Brain microvascular endothelial cell (primary cell): ENCODE data around the gene SLC17A8.

ENCODE experiments used
- DNase-seq: peaks from one replicate; pipeline ENCODE4 v3.0.0-alpha.2; 2020
- H3K27ac ChIP-seq: fragments of 250-450 bp; sonication (Bioruptor Pico); 2 replicates; pipeline ENCODE4 v1.5.1; 2020; ENCODE audit warnings: mild to moderate bottlenecking, moderate library complexity
- H3K27me3 ChIP-seq: fragments of 250-450 bp; sonication (Bioruptor Pico); replicated peaks from 2 replicates; pipeline ENCODE4 v1.5.1; 2020; ENCODE audit warnings: mild to moderate bottlenecking
- H3K36me3 ChIP-seq: fragments of 250-450 bp; sonication (Bioruptor Pico); replicated peaks from 2 replicates; pipeline ENCODE4 v1.5.1; 2020; ENCODE audit warnings: mild to moderate bottlenecking
- H3K4me3 ChIP-seq: 2 replicates; pipeline ENCODE4 v1.5.1; 2011; ENCODE audit warnings: low read depth, mild to moderate bottlenecking, control low read depth, low read length, moderate library complexity
- in situ Hi-C: cut with HindIII; loops from 2 replicates; pipeline ENCODE4 v1.10.0; 2017; ENCODE audit warnings: low sequenced_read_pairs, low pct_ligation_motif_present
- TF ChIP-seq, protein P1 (sequence below): IDR thresholded peaks from 2 replicates; pipeline ENCODE4 v1.5.1; 2011; ENCODE audit warnings: low read depth, mild to moderate bottlenecking, moderate library complexity, low read length, control low read depth, inconsistent platforms; ENCODE audit errors: missing control alignments

SLC17A8 gene

DNA sequence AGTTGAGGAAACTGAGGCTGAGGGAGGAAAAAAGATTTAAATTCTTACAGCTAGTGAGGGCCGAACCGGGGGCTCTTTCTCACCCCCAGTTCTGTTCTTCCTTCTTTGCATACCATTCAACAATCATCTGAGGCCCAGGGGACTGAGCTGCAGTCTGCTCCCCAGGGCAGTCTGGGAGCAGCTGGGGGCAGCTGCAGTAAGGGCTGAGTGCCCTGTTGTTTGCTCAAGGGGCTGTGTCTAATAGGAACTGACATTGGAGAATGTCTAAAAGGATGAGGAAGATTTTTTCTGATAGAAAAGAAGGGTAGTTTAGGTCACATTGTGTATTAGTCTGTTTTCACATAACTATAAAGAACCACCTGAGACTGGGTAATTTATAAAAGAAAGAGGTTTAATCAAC, 42.2 kb downstream of the SLC17A8 start:
- TF ChIP-seq, protein P1, sequence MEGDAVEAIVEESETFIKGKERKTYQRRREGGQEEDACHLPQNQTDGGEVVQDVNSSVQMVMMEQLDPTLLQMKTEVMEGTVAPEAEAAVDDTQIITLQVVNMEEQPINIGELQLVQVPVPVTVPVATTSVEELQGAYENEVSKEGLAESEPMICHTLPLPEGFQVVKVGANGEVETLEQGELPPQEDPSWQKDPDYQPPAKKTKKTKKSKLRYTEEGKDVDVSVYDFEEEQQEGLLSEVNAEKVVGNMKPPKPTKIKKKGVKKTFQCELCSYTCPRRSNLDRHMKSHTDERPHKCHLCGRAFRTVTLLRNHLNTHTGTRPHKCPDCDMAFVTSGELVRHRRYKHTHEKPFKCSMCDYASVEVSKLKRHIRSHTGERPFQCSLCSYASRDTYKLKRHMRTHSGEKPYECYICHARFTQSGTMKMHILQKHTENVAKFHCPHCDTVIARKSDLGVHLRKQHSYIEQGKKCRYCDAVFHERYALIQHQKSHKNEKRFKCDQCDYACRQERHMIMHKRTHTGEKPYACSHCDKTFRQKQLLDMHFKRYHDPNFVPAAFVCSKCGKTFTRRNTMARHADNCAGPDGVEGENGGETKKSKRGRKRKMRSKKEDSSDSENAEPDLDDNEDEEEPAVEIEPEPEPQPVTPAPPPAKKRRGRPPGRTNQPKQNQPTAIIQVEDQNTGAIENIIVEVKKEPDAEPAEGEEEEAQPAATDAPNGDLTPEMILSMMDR, result no peak
- no peak overlapping the region for H3K4me3 ChIP-seq
- H3K27me3 ChIP-seq, result no peaks in the 10 kb centered on the region
- no peaks in the 10 kb centered on the region for H3K36me3 ChIP-seq
- no peak for DNase-seq
- no peak overlapping the region for H3K27ac ChIP-seq
- in situ Hi-C loops, result no loop called here

DNA sequence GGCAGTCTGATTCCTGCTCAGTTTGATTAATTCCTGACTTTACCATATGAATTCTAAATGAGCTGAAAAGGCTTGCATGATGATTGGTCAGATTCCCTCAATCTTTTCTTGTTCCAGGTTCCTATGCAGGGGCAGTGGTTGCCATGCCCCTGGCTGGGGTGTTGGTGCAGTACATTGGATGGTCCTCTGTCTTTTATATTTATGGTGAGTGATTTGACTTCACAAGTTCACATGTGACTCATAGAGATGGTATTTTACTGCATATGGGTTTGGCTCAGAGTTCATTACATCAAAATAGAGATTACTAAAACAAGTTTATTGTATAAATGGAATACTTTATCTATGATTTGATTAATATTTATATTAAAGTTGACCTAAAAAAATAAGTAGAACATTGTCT, 44.8 kb downstream of the SLC17A8 start:
- TF ChIP-seq, protein P1, result no peak
- no peaks in the 10 kb centered on the region for H3K27me3 ChIP-seq
- H3K4me3 ChIP-seq, result no peak overlapping the region
- no peaks in the 10 kb centered on the region for H3K36me3 ChIP-seq
- in situ Hi-C loops, result no loop called here
- peak; percentile 2 for DNase-seq
- H3K27ac ChIP-seq, result no peak overlapping the region

DNA sequence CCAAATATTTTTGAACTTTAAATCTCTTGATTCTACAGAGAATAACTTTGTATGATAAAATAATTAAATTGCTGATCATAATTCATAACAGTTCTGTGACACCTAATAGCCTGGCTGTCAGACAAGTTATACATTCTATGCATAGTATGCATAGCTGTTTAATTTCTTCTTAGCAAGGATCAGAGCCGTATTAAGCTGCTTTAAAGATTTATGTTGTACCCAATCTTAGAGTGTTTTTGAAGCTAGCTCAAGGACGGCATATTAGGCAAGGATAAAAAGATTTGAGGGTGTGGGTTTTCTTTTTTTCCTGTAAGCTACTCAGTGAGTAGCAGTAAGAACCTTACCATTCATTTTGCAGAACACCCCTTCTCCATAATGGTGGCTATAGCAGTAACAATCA, 45.9 kb downstream of the SLC17A8 start:
- Histone ChIP-seq H3K27me3 (no peaks in the 10 kb centered on the region), H3K4me3 (no peak overlapping the region), H3K36me3 (no peaks in the 10 kb centered on the region), H3K27ac (no peak overlapping the region)
- TF ChIP-seq, protein P1, result no peak
- in situ Hi-C loops, result no loop called here
- no peak for DNase-seq

DNA sequence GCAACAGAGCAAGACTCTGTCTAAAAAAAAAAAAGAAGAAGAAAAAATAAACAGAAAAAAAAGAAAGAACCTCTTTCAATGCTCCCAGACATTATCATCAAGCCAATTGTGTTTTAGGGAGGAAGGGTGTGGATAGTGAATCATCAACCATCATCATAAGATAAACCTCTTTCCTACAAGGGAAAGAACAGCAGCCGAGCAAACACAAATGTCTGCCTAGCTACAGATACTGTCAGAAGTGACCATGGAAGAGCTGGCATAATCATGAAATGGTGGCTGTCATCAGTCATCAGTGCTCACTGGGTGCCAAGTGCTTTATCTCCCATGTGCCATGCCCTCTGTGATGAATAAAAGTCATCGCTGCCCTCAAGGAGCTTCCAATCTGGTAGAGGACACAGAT, 46.6 kb downstream of the SLC17A8 start:
- TF ChIP-seq, protein P1, result no peak
- Histone ChIP-seq H3K27ac (no peak overlapping the region), H3K4me3 (no peak overlapping the region), H3K36me3 (no peaks in the 10 kb centered on the region), H3K27me3 (no peaks in the 10 kb centered on the region)
- DNase-seq, result peak; percentile 7
- in situ Hi-C loops, result no loop called here

DNA sequence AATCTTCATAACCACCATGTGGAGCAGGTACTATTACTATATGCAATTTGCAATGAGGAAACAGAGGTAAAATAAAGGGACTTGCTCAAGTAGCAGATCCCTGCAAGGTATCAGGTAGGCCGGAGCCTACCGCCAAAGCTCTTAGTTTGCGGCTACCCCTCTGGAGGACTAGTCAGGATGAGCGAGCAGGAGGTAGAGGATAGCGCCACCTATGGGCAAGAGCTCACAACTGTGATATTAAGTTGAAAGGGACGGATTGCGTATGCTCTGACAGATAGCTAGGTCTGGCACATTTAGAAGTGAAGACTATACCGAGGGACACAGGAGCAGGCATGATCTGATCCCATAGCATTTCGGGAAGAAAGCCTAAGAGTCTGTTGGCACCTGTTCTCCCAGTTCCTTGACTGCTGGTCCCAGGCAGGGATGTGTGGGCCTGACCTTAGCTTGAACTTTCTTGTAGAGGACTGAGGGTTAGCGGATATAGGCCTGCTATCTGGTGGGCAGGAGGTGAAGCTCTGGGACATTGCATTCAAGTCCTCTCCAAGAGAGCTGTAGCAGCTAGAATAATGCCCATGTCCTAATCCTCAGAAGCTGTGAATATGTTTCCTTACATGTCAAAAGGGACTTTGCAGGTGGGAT, 48.0 kb downstream of the SLC17A8 start:
- Histone ChIP-seq H3K27me3 (no peaks in the 10 kb centered on the region), H3K36me3 (no peaks in the 10 kb centered on the region), H3K27ac (no peak overlapping the region), H3K4me3 (no peak overlapping the region)
- peak; percentile 41 for DNase-seq
- in situ Hi-C loops, result no loop called here
- TF ChIP-seq, protein P1, result peak; percentile 73

DNA sequence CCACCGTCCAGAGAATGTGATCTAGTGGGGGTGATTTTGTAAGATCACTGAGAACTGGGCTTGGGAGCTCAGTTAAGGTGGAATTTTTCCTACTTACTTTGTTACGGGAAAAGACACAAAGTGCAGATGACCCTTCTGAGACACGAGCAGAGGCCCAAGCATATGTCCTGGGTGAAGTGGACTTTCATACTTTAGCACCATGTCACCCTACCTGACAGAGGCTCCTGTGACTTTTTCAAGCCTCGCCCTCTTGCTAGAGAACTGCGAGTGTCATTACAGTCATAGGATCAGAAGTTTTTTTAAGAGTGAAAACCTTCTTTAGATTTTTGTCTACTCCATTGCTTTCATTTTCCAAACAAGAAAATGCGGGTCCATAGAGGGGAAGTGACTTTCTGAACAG, 56.1 kb downstream of the SLC17A8 start:
- Histone ChIP-seq H3K36me3 (no peaks in the 10 kb centered on the region), H3K27ac (no peak overlapping the region), H3K4me3 (no peak overlapping the region), H3K27me3 (no peaks in the 10 kb centered on the region)
- TF ChIP-seq, protein P1, result no peak
- in situ Hi-C loops, result no loop called here
- no peak for DNase-seq
